Measurements from ENCODE around the gene AFF3. TPM values are rescaled to one million over a fixed set of nuclear protein-coding genes. Genes with fewer than 3 reads are reported as not detected.

AFF3 gene
- total RNA-seq, 1 donor from 2014 or later: 8.0 TPM

DNA sequence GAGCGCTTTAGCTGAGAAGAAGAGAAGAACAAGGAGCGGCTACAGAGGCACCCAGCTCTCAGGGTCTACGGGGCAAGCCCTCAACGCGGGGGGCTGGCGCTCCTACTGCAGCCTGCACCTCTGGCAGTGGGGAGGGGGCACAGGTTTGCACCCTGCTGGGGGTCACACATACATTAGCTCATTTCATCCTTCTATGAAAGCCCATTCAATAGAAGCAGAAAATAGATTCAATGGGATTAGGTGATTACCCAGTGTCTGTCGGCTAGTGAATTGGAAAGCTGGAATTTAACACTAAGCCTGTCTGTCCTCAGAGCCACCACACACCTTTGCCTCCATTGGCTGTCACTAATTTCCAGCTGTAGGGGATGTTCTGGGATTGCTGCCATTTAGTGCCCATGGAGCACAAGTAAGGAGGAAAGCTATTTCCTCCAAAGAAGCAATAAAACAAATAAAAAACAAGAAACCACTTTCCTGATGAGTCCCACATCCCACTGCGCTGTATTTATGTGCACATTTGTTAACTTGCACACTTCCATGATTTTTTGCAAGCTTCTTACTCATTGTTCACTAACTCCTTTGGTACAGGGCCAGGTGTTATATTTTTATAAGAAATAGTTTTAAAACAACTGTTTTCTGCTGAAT lies 333.0 kb downstream of the AFF3 start:
- Histone ChIP-seq H3K4me1 (peaks cover 12% of the 10 kb centered on the region), H3K9me3 (replicated peaks) (no peaks in the 10 kb centered on the region), H3K4me3 (no peak overlapping the region), H3K27me3 (ENCODE audit: low read depth) (no peaks in the 10 kb centered on the region), H3K36me3 (no peaks in the 10 kb centered on the region), H3K27ac (replicated peaks) (no peak overlapping the region)
- intact Hi-C loops (cut with micrococcal nuclease): no loop called here
- TF ChIP-seq, protein P1, sequence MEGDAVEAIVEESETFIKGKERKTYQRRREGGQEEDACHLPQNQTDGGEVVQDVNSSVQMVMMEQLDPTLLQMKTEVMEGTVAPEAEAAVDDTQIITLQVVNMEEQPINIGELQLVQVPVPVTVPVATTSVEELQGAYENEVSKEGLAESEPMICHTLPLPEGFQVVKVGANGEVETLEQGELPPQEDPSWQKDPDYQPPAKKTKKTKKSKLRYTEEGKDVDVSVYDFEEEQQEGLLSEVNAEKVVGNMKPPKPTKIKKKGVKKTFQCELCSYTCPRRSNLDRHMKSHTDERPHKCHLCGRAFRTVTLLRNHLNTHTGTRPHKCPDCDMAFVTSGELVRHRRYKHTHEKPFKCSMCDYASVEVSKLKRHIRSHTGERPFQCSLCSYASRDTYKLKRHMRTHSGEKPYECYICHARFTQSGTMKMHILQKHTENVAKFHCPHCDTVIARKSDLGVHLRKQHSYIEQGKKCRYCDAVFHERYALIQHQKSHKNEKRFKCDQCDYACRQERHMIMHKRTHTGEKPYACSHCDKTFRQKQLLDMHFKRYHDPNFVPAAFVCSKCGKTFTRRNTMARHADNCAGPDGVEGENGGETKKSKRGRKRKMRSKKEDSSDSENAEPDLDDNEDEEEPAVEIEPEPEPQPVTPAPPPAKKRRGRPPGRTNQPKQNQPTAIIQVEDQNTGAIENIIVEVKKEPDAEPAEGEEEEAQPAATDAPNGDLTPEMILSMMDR (IDR thresholded peaks at IDR 0.05; ENCODE audit: borderline replicate concordance): no peak
- no peak for DNase-seq

DNA sequence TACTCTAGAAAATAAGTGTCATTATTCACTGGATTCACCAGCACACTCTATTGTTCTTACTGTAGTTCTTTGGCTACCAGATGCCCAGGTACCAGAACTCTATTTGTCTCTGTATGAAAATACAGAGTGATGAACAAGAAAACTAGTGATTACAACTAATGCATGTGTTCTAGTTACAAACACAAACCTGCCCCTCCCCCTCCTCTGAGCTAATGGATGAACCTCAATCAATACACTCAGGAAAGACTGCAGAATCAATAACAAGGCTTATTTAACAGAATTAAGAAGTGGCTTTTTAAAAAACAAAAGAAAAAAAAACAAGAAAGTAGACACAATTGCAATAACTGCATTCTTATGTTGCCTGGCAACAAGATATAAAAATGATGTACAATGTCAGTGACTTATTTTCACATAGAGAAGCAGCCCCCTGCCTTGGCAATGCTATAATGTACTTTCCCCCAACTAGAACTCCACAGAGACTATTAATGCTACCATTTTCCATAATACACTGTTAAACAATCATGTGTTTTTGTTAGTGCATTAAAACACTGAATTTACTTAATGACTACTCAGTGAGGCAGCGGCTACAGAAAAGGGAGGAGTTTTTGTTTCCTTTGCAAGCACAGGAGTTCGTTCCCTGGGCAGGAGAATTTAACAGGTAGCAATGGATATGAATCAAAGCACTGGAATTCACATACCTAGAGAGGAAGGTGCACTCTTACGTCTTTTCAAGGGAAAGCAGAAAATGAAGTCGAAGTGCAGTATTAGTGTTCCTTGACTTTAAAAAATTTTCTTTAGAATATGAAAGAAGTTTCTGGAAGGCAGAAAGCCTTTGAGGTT lies 333.8 kb downstream of the AFF3 start:
- Histone ChIP-seq H3K36me3 (no peaks in the 10 kb centered on the region), H3K4me3 (no peak overlapping the region), H3K4me1 (peaks cover 12% of the 10 kb centered on the region), H3K27me3 (ENCODE audit: low read depth) (no peaks in the 10 kb centered on the region), H3K9me3 (replicated peaks) (no peaks in the 10 kb centered on the region), H3K27ac (replicated peaks) (no peak overlapping the region)
- intact Hi-C loops (cut with micrococcal nuclease): no loop called here
- TF ChIP-seq, protein P1 (IDR thresholded peaks at IDR 0.05; ENCODE audit: borderline replicate concordance): no peak
- no peak for DNase-seq

- intact Hi-C loops (cut with micrococcal nuclease): no loop called here
- H3K9me3 ChIP-seq (replicated peaks): no peaks in the 10 kb centered on the region
- no peaks in the 10 kb centered on the region for H3K27me3 ChIP-seq (ENCODE audit: low read depth)
Observed at GRCh38 chr2:99806758-99807157, 335.6 kb downstream of the AFF3 start.

GRCh38 chr2:99805930-99806476 lies 336.4 kb downstream of the AFF3 start:
- H3K36me3 ChIP-seq: no peaks in the 10 kb centered on the region
- H3K27me3 ChIP-seq (ENCODE audit: low read depth): no peaks in the 10 kb centered on the region
- intact Hi-C loops (cut with micrococcal nuclease): no loop called here
- no peak overlapping the region for H3K27ac ChIP-seq (replicated peaks)
- DNase-seq: no peak
- H3K4me3 ChIP-seq: no peak overlapping the region
- TF ChIP-seq, protein P1 (IDR thresholded peaks at IDR 0.05; ENCODE audit: borderline replicate concordance): no peak
- no peaks in the 10 kb centered on the region for H3K4me1 ChIP-seq
- H3K9me3 ChIP-seq (replicated peaks): no peaks in the 10 kb centered on the region

More at GRCh38 chr2:99806758-99807157, 335.6 kb downstream of the AFF3 start:
- Histone ChIP-seq H3K27ac (replicated peaks) (no peak overlapping the region), H3K36me3 (no peaks in the 10 kb centered on the region), H3K4me1 (peaks cover 4% of the 10 kb centered on the region), H3K4me3 (no peak overlapping the region)
- no peak for DNase-seq
- TF ChIP-seq, protein P1 (IDR thresholded peaks at IDR 0.05; ENCODE audit: borderline replicate concordance): no peak

DNA sequence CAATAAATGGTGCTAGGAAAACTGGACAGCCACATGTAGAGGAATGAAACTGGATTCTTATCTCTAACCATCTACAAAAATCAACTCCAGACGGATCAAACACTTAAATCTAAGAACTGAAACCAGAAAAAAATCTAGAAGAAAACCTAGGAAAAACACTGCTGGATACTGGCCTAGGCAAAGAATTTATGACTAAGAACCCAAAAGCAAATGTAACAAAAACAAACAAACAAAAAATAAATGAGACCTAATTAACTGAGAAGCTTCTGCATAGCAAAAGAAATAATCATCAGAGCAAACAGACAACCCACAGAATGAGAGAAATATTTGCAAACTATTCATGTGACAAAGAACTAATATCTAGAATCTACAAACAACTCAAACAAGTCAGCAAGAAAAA lies 338.5 kb downstream of the AFF3 start:
- intact Hi-C loops (cut with micrococcal nuclease): no loop called here
- Histone ChIP-seq H3K36me3 (no peaks in the 10 kb centered on the region), H3K27ac (replicated peaks) (no peak overlapping the region), H3K9me3 (replicated peaks) (no peaks in the 10 kb centered on the region), H3K27me3 (ENCODE audit: low read depth) (no peaks in the 10 kb centered on the region), H3K4me3 (no peak overlapping the region), H3K4me1 (no peaks in the 10 kb centered on the region)
- DNase-seq: no peak
- TF ChIP-seq, protein P1 (IDR thresholded peaks at IDR 0.05; ENCODE audit: borderline replicate concordance): no peak

Measured in left ventricle myocardium inferior (tissue), 1 donor.